Activated T-cell treated with anti-CD3 and anti-CD28 coated beads, Interleukin-2, amount 50 U/mL, for 4 hours (primary cell): ENCODE data around the gene LSS. TPM values are rescaled to one million over a fixed set of nuclear protein-coding genes. Genes with fewer than 3 reads are reported as not detected.
"Not testable (repeated sequence)": the region's sequence is repeated elsewhere in the genome, so short reads cannot be mapped to it uniquely, and the experiment has no call there.

ENCODE experiments used
- ATAC-seq, 2 donors: fragments of 200-7000 bp; cut with Tn5 transposase; one replicate each; pipeline ENCODE4 v1.10.0; 2021
- DNase-seq: peaks from one replicate; pipeline ENCODE4 v3.0.0-alpha.2; 2020
- H3K27me3 Mint-ChIP-seq: one replicate; pipeline ENCODE4 v1.8.0; 2021; ENCODE audit warnings: low read depth, mixed read lengths
- H3K36me3 Mint-ChIP-seq: one replicate; pipeline ENCODE4 v1.8.0; 2022; ENCODE audit warnings: mixed read lengths; ENCODE audit not compliant: insufficient read depth
- H3K4me1 Mint-ChIP-seq: one replicate; pipeline ENCODE4 v1.8.0; 2021; ENCODE audit warnings: low read depth, mixed read lengths
- H3K4me3 Mint-ChIP-seq: one replicate; pipeline ENCODE4 v1.8.0; 2021; ENCODE audit warnings: mild to moderate bottlenecking, moderate library complexity, mixed read lengths
- H3K9me3 Mint-ChIP-seq: one replicate; pipeline ENCODE4 v1.8.0; 2021; ENCODE audit warnings: mixed read lengths
- total RNA-seq, 3 donors: library from RNA; stranded (reverse); gene quantifications; one replicate each; pipeline ENCODE4 v1.2.1, GENCODE V29; 2021

LSS gene
- total RNA-seq, 3 donors from 2014 or later, result 14.5 to 20.6 (median 17.2) TPM

DNA sequence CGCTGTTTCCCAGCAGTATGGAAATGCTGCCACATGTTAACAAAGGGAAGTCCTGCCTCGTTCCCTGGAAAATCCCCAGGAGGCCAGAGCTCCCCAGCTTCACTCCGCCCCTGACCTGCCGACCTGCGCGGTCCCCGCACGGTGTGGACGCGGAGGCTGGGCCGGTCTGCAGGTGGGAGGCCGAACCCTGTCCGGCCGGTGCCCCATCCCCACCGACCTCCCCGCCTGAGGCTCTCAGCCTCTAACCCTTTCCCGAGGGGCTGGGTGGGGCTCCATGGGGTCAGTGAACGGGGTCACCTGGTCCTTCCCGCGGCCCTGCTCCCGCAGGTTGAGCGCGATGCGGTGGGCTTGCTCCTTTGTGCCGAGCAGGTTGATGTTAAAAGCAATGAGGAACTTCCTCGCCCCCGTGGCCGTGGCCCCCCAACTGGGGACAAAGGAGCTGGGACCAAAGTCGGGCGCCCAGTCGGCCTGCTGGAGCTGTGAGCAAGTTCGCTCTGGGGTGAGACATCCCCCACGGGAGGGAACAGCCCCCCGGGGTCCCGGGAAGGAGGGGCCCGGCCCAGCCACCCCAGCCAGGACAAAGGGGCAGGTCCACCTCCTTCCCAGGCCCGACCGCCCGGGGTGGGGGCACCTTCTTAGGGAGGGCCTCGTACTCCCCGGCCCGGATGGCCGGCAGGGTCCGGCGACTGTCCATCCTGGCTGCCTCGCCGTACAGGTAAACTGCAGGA, 77.1 kb downstream of the LSS start:
- no peaks in the 10 kb centered on the region for H3K27me3 Mint-ChIP-seq
- H3K4me1 Mint-ChIP-seq, result no peaks in the 10 kb centered on the region
- H3K9me3 Mint-ChIP-seq, result no peaks in the 10 kb centered on the region
- ATAC-seq (no peak), DNase-seq (peak; percentile 4)
- no peaks in the 10 kb centered on the region for H3K36me3 Mint-ChIP-seq
- no peak overlapping the region for H3K4me3 Mint-ChIP-seq

DNA sequence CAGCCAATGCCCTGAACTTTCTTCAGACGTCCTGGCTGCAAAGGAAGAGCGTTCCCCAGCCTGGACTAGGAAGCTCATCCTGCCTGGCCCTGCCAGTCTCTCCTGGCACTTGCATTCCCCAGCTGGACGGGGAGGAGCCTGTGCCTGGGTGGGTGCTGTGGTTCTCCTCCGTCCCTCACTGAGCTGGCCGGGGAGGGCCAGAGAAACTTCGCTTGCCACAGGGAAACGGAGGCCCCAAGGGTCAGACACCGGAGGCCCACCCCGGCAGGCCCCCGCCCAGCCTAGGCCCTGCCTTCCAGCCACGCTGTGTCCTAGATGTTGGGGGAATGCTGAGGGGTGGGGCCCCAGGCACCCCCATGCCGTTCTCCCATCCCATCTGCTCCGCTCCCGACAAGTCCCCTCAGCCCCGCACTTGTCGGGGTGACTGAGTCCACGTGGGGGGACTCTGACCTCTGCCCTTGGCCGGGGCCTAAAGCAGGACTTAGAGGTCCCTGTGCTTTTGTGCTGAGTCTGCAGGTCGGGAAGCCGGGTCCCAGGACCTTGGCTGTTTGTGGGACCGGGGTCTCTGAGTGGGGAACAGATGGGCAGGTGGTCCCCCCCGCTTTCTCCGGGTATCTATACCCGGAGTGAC, 78.0 kb downstream of the LSS start:
- no peaks in the 10 kb centered on the region for H3K36me3 Mint-ChIP-seq
- ATAC-seq, result no peak
- no peaks in the 10 kb centered on the region for H3K9me3 Mint-ChIP-seq
- no peaks in the 10 kb centered on the region for H3K27me3 Mint-ChIP-seq
- DNase-seq, result no peak
- H3K4me3 Mint-ChIP-seq, result no peak overlapping the region
- no peaks in the 10 kb centered on the region for H3K4me1 Mint-ChIP-seq

DNA sequence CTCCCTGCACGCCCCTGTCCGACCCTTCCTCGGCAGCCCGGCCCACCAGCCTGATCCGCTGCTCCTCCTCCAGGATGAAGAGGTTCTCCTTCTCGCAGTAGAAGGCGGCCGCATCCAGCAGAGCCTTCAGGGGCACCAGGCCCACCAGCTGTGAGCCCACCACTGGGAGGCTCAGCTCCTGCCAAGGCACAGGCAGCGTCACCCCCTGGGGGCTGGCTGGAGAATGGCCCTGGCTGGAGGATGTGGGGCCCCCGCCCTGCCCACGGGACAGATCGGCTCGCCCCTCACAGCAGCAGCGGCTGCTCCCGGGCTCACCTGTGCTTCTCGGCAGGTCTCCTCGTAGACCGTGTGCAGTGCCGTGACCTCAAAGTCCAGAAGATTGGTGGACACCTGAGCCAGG, 78.5 kb downstream of the LSS start:
- Mint-ChIP-seq H3K4me1 (no peaks in the 10 kb centered on the region), H3K9me3 (no peaks in the 10 kb centered on the region), H3K4me3 (no peak overlapping the region), H3K36me3 (no peaks in the 10 kb centered on the region), H3K27me3 (no peaks in the 10 kb centered on the region)
- ATAC-seq (no peak), DNase-seq (peak; percentile 2)

- Mint-ChIP-seq H3K27me3 (no peaks in the 10 kb centered on the region), H3K9me3 (no peaks in the 10 kb centered on the region), H3K4me3 (no peak overlapping the region), H3K4me1 (peaks cover 3% of the 10 kb centered on the region), H3K36me3 (no peaks in the 10 kb centered on the region)
- DNase-seq, result no peak
- no peak for ATAC-seq
Measured at GRCh38 chr21:46149205-46149901, 79.2 kb downstream of the LSS start.

- ATAC-seq, result no peak
- no peaks in the 10 kb centered on the region for H3K36me3 Mint-ChIP-seq
- no peak for DNase-seq
- H3K4me3 Mint-ChIP-seq, result no peak overlapping the region
- no peaks in the 10 kb centered on the region for H3K27me3 Mint-ChIP-seq
- no peaks in the 10 kb centered on the region for H3K9me3 Mint-ChIP-seq
- peaks cover 10% of the 10 kb centered on the region for H3K4me1 Mint-ChIP-seq
Measured at GRCh38 chr21:46148106-46148505, 80.5 kb downstream of the LSS start.

- not testable (repeated sequence) for H3K27me3 Mint-ChIP-seq, H3K36me3 Mint-ChIP-seq, H3K4me3 Mint-ChIP-seq, ATAC-seq, H3K9me3 Mint-ChIP-seq
- peak; percentile 30 for DNase-seq
- peaks cover 11% of the 10 kb centered on the region for H3K4me1 Mint-ChIP-seq
Measured at GRCh38 chr21:46147429-46147828, 81.1 kb downstream of the LSS start.

GRCh38 chr21:46146856-46147255, 81.7 kb downstream of the LSS start:
- H3K4me3 Mint-ChIP-seq, result no peak overlapping the region
- no peak for DNase-seq
- H3K4me1 Mint-ChIP-seq, result peaks cover 11% of the 10 kb centered on the region
- H3K27me3 Mint-ChIP-seq, result no peaks in the 10 kb centered on the region
- H3K9me3 Mint-ChIP-seq, result no peaks in the 10 kb centered on the region
- H3K36me3 Mint-ChIP-seq, result no peaks in the 10 kb centered on the region
- no peak for ATAC-seq

DNA sequence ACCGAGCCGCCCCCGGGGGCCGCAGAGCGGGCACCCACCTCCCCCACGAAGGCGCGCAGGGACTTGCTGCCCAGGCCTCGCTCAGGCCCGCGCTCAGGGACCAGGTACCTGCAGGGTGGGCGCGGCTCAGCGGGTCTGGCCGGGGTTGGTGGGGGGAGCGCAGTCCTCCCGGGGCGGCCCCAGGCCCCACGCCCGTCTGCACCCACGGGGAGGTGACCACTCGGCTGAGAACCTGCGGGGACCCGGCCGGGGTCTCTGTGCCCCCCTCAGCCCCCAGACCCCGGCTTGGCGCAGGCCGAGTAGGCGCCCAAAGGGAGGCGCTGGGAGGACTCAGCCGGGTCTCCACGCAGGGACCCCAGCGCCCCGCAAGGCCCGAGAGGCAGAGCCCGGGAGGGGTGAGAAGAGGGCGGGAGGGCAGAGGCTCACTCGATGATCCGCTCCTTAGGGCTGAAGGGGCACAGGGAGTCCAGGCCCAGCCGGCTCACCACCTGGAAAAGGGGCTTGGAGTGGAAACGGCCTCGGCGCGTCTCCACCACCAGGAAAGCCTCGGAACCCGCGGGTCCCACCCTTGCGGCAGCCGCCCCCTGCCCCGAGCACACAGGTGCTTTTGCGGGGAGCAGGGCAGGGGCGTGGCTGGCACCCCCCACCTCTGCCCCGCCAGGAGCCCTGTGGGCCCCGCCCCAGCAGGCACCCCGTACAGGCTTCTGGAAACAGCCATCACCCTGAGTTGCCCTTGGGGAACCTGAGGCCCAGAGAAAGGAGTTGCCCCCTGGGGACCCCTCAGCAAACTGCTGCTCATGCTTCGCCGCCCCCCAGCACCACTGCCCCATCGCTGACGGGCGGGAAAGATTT, 82.5 kb downstream of the LSS start:
- no peak for ATAC-seq
- no peak for DNase-seq
- H3K4me3 Mint-ChIP-seq, result no peak overlapping the region
- H3K27me3 Mint-ChIP-seq, result no peaks in the 10 kb centered on the region
- H3K4me1 Mint-ChIP-seq, result peaks cover 11% of the 10 kb centered on the region
- H3K36me3 Mint-ChIP-seq, result no peaks in the 10 kb centered on the region
- no peaks in the 10 kb centered on the region for H3K9me3 Mint-ChIP-seq

GRCh38 chr21:46145159-46145839, 83.3 kb downstream of the LSS start:
- Mint-ChIP-seq H3K4me3 (no peak overlapping the region), H3K36me3 (no peaks in the 10 kb centered on the region), H3K4me1 (peaks cover 11% of the 10 kb centered on the region), H3K9me3 (no peaks in the 10 kb centered on the region), H3K27me3 (no peaks in the 10 kb centered on the region)
- no peak for ATAC-seq
- no peak for DNase-seq

DNA sequence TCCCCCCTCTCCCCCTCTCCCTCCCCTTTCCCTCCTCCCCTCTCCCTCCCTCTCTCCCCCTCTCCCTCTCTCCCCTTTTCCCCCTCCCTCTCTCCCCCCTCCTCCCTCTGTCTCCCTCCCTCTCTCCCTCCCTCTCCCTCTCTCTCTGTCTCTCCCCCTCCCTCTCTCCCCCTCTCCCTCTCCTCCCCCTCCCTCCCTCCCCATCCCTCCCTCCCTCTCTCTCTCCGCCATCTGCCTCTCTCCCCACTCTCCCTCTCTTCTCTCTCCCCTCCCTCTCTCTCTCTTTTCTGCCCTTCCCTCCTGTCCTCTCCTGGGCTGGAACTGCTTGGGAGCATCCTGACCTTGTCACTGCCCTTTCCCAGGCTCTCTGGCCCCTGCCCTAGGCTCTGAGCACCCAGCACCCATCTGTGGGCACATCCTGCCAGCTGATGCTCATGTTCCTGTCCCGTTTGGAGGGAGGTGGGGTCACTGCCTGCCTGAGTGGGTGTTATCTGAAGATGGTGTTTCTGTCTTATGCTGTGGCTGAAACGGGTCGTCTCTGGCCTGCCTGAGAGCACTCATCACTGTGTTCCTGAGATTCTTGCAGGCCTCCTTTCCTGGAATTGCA, 84.0 kb downstream of the LSS start:
- ATAC-seq, result no peak
- peak overlapping the region; percentile 31 for H3K4me3 Mint-ChIP-seq

DNA sequence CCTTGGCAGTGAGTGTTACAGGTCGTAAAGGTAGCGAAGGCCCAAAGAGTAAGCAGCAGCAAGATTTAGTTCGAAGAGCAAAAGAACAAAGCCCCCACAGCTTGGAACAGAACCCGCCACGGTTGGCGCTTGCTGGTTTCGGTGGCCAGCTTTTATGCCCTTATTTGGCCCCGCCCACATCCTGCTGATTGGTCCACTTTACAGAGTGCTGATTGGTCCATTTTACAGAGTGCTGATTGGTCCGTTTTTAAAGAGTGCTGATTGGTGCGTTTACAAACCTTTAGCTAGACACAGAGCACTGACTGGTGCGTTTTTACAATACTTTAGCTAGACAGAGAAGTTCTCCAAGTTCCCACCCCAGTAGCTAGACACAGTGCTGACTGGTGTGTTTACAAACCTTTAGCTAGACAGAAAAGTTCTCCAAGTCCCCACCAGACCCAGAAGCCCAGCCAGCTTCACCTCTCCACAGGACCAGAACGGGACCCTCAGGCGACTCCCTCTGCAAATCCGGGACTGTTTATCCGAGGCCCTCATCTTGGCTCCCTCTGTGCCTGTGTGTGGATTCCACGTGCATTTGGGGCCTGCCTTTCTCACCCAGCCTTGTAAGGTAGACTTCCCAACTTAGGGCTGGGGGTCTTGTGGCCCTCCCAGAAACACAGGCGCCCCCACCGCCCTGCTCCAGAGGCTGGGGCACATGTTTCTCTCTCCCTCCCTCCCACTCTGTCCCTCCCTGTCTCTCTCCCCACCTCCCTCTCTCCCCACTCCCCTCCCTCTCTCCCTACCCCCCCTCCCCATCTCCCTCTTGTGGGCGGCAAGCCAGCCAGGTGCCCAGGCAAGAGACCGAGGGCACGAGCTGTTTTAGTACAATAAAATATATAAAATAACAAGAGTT, 85.7 kb downstream of the LSS start:
- Mint-ChIP-seq H3K27me3 (peaks cover 4% of the 10 kb centered on the region), H3K4me3 (no peak overlapping the region), H3K9me3 (no peaks in the 10 kb centered on the region), H3K36me3 (no peaks in the 10 kb centered on the region), H3K4me1 (peaks cover 11% of the 10 kb centered on the region)
- ATAC-seq (no peak), DNase-seq (no peak)

More for the DNA sequence above, 84.0 kb downstream of the LSS start:
- DNase-seq, result no peak
- Mint-ChIP-seq H3K27me3 (no peaks in the 10 kb centered on the region), H3K36me3 (no peaks in the 10 kb centered on the region), H3K9me3 (no peaks in the 10 kb centered on the region), H3K4me1 (peaks cover 11% of the 10 kb centered on the region)

- Mint-ChIP-seq H3K4me1 (peaks cover 11% of the 10 kb centered on the region), H3K9me3 (no peaks in the 10 kb centered on the region), H3K36me3 (no peaks in the 10 kb centered on the region), H3K27me3 (peaks cover 6% of the 10 kb centered on the region), H3K4me3 (no peak overlapping the region)
- no peak for DNase-seq
- no peak for ATAC-seq
Measured at GRCh38 chr21:46141767-46142581, 86.6 kb downstream of the LSS start.
